Dendritic cell treated with granulocyte-macrophage colony-stimulating factor and Interleukin-4, amounts not matched to agents 40 ng/mL and 50 ng/mL, for 4 days (primary cell): Measurements from ENCODE around the gene SHC3.

ENCODE experiments used
- H3K27ac Mint-ChIP-seq: one replicate; pipeline ENCODE4 v1.8.0; 2022; ENCODE audit warnings: mild to moderate bottlenecking, mixed read lengths
- H3K27me3 Mint-ChIP-seq: one replicate; pipeline ENCODE4 v1.8.0; 2022; ENCODE audit warnings: mild to moderate bottlenecking, mixed read lengths
- H3K36me3 Mint-ChIP-seq: one replicate; pipeline ENCODE4 v1.8.0; 2022; ENCODE audit warnings: low read depth, mixed read lengths
- H3K4me1 Mint-ChIP-seq: one replicate; pipeline ENCODE4 v1.8.0; 2022; ENCODE audit warnings: low read depth, mixed read lengths
- H3K4me3 Mint-ChIP-seq: one replicate; pipeline ENCODE4 v1.8.0; 2022; ENCODE audit warnings: mild to moderate bottlenecking, moderate library complexity, mixed read lengths
- H3K9me3 Mint-ChIP-seq: one replicate; pipeline ENCODE4 v1.8.0; 2022; ENCODE audit warnings: mixed read lengths
- intact Hi-C: fragments of 100-400 bp; cut with micrococcal nuclease; formaldehyde crosslinking; loops from one replicate; pipeline ENCODE4 v1.15.0; 2022

Gene SHC3

DNA sequence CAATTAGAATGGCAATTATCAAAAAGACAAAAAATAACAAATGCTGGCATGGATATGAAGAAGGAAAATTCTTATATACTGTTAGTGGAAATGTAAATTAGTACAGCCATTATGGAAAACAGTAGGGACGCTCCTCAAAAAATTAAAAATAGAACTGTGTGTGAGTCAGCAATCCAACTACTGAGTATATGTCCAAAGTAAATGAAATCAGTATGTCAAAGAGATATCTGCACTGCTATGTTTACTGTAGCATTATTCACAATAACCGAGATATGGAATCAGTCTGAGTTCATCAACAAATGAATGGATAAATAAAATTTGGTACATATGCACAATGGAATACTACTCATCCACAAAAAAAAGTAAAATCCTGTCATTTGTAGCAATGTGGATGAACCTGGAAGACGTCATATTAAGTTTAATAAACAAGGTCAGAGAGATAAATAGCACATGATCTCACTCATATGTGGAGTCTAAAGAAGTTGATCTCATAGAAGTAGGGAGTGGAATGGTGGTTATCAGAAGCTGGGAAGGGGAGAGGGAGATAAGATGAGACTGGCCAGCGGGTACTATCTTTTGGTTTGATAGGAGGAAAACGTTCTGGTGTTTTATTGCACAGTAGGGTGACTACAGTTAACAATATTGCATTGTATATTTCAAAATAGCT is 16.6 kb upstream of the SHC3 start:
- Mint-ChIP-seq H3K27me3 (peaks cover 6% of the 10 kb centered on the region), H3K4me1 (no peaks in the 10 kb centered on the region), H3K27ac (no peak overlapping the region), H3K4me3 (no peak overlapping the region), H3K36me3 (no peaks in the 10 kb centered on the region), H3K9me3 (no peaks in the 10 kb centered on the region)
- intact Hi-C loops = no loop called here

- Mint-ChIP-seq H3K4me1 (no peaks in the 10 kb centered on the region), H3K4me3 (no peak overlapping the region), H3K9me3 (no peaks in the 10 kb centered on the region), H3K27ac (no peak overlapping the region), H3K27me3 (peaks cover 6% of the 10 kb centered on the region), H3K36me3 (no peaks in the 10 kb centered on the region)
- intact Hi-C loops = no loop called here
These were observed 16.0 kb upstream of the SHC3 start for GRCh38 chr9:89194421-89195130.

DNA sequence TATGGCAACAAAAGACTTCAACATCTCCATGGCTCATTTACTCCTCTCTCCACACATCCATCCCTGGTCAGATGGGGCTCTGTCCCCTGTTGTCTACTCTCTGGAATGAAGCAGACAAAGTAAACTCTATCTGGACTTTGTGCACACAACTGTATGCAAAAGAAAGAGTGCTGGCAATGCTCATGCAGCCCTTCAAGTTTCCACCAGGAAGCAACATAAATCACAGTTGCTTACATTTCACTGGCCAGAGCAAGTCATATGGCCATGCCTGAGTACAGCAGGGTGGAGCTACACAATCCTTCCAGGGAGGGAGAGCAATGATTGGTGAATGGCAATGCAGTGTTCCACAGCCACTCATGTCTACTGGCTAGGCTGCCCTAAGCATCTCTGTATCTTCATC is 12.4 kb upstream of the SHC3 start:
- Mint-ChIP-seq H3K27ac (no peak overlapping the region), H3K9me3 (no peaks in the 10 kb centered on the region), H3K27me3 (peaks cover 10% of the 10 kb centered on the region), H3K36me3 (no peaks in the 10 kb centered on the region), H3K4me3 (no peak overlapping the region), H3K4me1 (no peaks in the 10 kb centered on the region)
- intact Hi-C loops = no loop called here

DNA sequence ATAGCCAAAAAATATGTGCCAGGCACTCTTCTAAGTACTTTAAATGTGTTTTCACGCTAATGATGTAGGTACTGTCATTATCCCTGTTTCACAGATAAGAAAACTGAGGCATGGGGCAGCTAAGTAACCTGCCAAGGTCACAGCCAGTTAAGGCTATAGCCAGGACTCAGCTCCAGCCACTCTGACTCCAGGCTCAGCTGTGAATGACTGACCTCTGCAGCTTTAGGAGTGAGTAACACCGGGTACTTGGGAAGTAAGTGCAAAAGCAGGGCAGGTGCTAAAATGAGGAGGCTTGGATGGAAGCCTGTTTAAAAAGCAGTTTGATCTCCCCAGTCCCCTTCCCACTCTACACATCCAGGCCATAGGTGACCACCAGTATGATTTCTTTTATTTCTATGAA is 10.6 kb upstream of the SHC3 start:
- Mint-ChIP-seq H3K4me3 (no peak overlapping the region), H3K27ac (no peak overlapping the region), H3K36me3 (no peaks in the 10 kb centered on the region), H3K9me3 (no peaks in the 10 kb centered on the region), H3K27me3 (peaks cover 22% of the 10 kb centered on the region), H3K4me1 (no peaks in the 10 kb centered on the region)
- intact Hi-C loops = no loop called here

DNA sequence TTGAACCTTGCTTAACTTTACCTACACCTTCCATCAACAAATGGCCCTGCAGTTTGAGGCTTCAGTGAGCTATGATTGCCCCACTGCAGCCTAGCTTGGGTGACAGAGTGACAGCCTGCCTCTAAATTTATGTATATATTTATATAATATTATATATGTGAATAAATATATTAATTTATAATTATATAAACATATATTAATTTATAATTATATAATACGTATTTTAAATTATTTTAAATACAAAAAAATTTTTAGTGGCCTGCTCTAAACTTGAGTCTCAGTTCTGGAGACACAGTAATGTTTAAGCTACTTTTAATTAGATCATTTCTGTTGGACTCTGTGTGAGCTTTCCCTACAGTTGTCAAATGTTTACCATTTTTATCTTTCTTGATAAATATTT is 9.3 kb upstream of the SHC3 start:
- intact Hi-C loops = no loop called here
- Mint-ChIP-seq H3K4me3 (no peak overlapping the region), H3K36me3 (no peaks in the 10 kb centered on the region), H3K27ac (no peak overlapping the region), H3K4me1 (no peaks in the 10 kb centered on the region), H3K9me3 (no peaks in the 10 kb centered on the region), H3K27me3 (peaks cover 29% of the 10 kb centered on the region)

DNA sequence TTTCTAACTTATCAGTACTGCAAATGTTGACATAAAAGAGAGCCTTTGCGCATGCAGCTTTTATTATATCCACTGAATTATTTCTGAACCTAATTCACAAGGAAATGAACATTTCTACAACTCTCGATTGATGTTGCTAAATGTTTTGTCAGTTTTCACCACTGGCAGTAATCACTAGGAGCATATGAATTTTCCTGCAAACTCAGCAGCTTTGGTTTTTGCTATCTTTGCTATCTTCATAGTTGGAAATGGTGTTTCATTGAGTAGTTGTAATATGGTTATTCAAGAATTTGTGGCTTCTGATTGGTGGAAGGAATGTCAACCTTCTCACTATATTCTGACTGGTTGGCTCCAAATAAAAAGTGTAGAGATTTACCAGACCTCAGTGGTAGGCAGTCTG is 8.9 kb upstream of the SHC3 start:
- H3K9me3 Mint-ChIP-seq = no peaks in the 10 kb centered on the region
- intact Hi-C loops = no loop called here
- no peaks in the 10 kb centered on the region for H3K36me3 Mint-ChIP-seq
- no peaks in the 10 kb centered on the region for H3K4me1 Mint-ChIP-seq
- no peak overlapping the region for H3K27ac Mint-ChIP-seq
- no peak overlapping the region for H3K4me3 Mint-ChIP-seq
- H3K27me3 Mint-ChIP-seq = peaks cover 29% of the 10 kb centered on the region

DNA sequence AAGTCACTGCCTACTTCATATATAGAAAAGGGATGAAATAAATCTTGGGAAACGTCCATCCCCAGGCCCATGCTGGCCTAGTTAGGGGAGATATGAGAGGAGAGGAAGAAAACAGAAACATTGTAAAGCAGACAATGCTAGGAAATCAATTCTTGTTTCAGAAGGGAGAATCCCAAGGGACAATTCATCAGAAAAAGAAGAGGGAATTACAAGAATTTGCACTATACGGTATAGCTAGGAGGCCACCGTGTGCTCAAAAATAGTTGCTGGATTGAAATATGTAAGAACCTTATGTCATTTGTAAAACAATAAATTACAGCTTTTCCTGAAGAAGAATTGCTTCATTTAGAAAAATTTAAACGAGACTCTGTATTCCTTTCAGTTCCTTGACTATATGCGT is 8.3 kb upstream of the SHC3 start:
- no peak overlapping the region for H3K27ac Mint-ChIP-seq
- H3K36me3 Mint-ChIP-seq = no peaks in the 10 kb centered on the region
- intact Hi-C loops = no loop called here
- no peak overlapping the region for H3K4me3 Mint-ChIP-seq
- no peaks in the 10 kb centered on the region for H3K9me3 Mint-ChIP-seq
- peaks cover 33% of the 10 kb centered on the region for H3K27me3 Mint-ChIP-seq
- H3K4me1 Mint-ChIP-seq = no peaks in the 10 kb centered on the region

DNA sequence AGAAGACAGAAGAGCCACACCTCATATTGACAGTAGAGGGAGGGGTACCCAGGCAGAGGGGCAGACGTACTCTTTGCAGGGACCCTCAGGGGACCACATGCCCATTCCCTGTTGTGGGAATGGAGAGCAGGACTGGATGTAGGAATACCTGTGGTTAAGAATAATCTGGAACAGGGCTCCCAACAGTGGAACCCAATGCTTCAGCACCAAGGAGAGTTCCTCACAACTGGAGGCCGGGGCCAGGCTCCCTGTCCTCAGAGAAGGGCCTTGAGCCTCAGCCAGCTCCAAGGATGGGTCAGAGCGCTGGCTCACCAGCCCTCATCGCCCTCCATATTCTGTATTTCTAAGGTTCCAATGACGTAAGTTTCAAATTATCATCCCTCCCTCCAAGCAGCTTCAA is 7.4 kb upstream of the SHC3 start:
- no peaks in the 10 kb centered on the region for H3K9me3 Mint-ChIP-seq
- H3K4me3 Mint-ChIP-seq = no peak overlapping the region

DNA sequence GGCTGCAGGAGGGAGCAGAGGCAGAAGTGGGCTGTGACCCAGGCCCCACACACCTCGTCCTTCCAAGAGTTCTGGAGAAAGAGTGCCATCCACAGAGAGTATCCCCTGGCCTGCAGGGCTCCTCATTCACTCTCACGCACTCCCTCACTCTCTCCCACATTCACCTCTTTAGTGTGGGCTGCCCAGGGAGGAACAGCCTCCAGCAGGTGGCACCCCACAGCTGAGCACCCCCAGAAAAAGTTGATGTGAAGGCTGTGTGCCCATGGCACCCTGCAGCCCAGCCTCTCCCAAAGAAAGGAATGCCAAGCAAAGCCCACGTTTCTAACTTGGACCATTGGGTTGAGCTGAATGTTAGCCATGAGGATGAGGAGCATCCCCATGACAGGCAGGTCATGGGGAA is 4.5 kb upstream of the SHC3 start:
- Mint-ChIP-seq H3K27ac (no peak overlapping the region), H3K4me1 (peaks cover 22% of the 10 kb centered on the region), H3K36me3 (no peaks in the 10 kb centered on the region), H3K4me3 (no peak overlapping the region), H3K27me3 (peaks cover 58% of the 10 kb centered on the region), H3K9me3 (no peaks in the 10 kb centered on the region)
- intact Hi-C loops = no loop called here

More for the DNA sequence above, 7.4 kb upstream of the SHC3 start:
- no peak overlapping the region for H3K27ac Mint-ChIP-seq
- intact Hi-C loops = no loop called here
- no peaks in the 10 kb centered on the region for H3K4me1 Mint-ChIP-seq
- H3K27me3 Mint-ChIP-seq = peaks cover 36% of the 10 kb centered on the region
- H3K36me3 Mint-ChIP-seq = no peaks in the 10 kb centered on the region

- Mint-ChIP-seq H3K36me3 (no peaks in the 10 kb centered on the region), H3K9me3 (no peaks in the 10 kb centered on the region), H3K4me3 (no peak overlapping the region), H3K27ac (no peak overlapping the region), H3K4me1 (peaks cover 22% of the 10 kb centered on the region), H3K27me3 (peaks cover 62% of the 10 kb centered on the region)
- intact Hi-C loops = no loop called here
These were observed 3.8 kb upstream of the SHC3 start for GRCh38 chr9:89182369-89182768.

GRCh38 chr9:89179895-89180734 is 1.5 kb upstream of the SHC3 start:
- no peaks in the 10 kb centered on the region for H3K36me3 Mint-ChIP-seq
- intact Hi-C loops = no loop called here
- H3K4me1 Mint-ChIP-seq = peaks cover 22% of the 10 kb centered on the region
- H3K27me3 Mint-ChIP-seq = peaks cover 74% of the 10 kb centered on the region
- H3K9me3 Mint-ChIP-seq = no peaks in the 10 kb centered on the region
- no peak overlapping the region for H3K27ac Mint-ChIP-seq
- H3K4me3 Mint-ChIP-seq = peak overlapping the region; percentile 54

- Mint-ChIP-seq H3K36me3 (no peaks in the 10 kb centered on the region), H3K27me3 (peaks cover 74% of the 10 kb centered on the region), H3K4me3 (peak overlapping the region; percentile 54), H3K9me3 (no peaks in the 10 kb centered on the region), H3K27ac (no peak overlapping the region), H3K4me1 (peaks cover 22% of the 10 kb centered on the region)
- intact Hi-C loops = no loop called here
These were observed 899 bp upstream of the SHC3 start for GRCh38 chr9:89179540-89179894.

DNA sequence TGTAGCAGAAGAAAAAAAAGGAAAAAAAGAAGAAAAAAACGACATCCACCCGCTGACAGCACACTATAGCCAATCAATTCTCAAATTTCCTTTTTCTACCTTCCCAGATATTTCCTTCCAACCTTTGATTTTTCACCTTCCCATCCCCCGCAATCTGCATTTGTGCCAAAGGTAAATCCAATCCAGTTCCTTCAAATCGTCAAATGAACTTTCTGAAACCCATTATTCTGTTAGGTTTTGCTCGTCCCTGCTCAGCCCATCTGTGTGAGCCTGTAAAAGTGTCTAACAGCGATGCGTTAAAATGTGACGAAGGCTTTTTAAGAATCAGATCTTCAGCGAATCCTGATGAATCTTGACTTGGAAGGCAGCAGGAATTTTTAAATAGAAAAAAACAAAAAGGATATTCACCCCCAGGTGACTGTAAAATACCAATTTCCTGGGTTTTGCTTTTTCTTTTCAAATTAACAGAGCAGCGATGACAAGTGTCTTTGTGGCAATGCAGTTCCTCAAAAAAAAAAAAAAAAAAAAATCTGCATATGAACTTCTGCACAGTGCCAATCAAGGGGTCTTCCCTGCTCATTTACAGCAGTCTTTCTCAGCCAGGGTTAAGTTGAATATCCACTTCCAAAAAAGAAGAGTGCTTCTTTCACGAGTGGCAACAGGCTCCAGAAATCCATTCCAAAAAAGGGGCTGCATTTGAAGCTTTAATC is 367 bp upstream of the SHC3 start:
- Mint-ChIP-seq H3K9me3 (no peaks in the 10 kb centered on the region), H3K27me3 (peaks cover 73% of the 10 kb centered on the region), H3K27ac (no peak overlapping the region), H3K4me1 (peaks cover 22% of the 10 kb centered on the region), H3K4me3 (no peak overlapping the region), H3K36me3 (no peaks in the 10 kb centered on the region)
- intact Hi-C loops = no loop called here
